Natural killer cell (primary cell): ENCODE data around the gene TMCC1. TPM values are rescaled to one million over a fixed set of nuclear protein-coding genes. Genes with fewer than 3 reads are reported as not detected.

Experiments
- ATAC-seq, 3 donors: fragments of 150-1000 bp in 2 of 3; fragments of 200-7000 bp in 1 of 3; cut with Tn5 transposase; 1 replicate in 1 of 3; 2 replicates in 2 of 3; pipeline ENCODE4 v1.10.0; 2021; ENCODE audit warnings: mild to moderate bottlenecking in 2 of 3, moderate library complexity in 2 of 3
- DNase-seq, 2 donors: peaks; one replicate each; pipeline versions ENCODE4 v3.0.0 to v3.0.0-alpha.2; 2013 to 2021; ENCODE audit warnings: mixed read lengths in 1 of 2
- H3K27ac ChIP-seq: one replicate; pipeline ENCODE4 v1.5.1; 2013; ENCODE audit warnings: mild to moderate bottlenecking, low read length
- H3K27me3 ChIP-seq: one replicate; pipeline ENCODE4 v1.6.1; 2013; ENCODE audit warnings: low read length; ENCODE audit not compliant: control insufficient read depth, insufficient read depth
- H3K36me3 ChIP-seq: one replicate; pipeline ENCODE4 v1.6.1; 2013; ENCODE audit warnings: low read length; ENCODE audit not compliant: control insufficient read depth, insufficient read depth
- H3K4me1 ChIP-seq: one replicate; pipeline ENCODE4 v1.6.1; 2013; ENCODE audit warnings: low read length; ENCODE audit not compliant: control insufficient read depth, insufficient read depth
- H3K4me3 ChIP-seq: one replicate; pipeline ENCODE4 v1.5.1; 2013; ENCODE audit warnings: low read length
- H3K9me3 ChIP-seq: one replicate; pipeline ENCODE4 v1.6.1; 2013; ENCODE audit warnings: low read length; ENCODE audit not compliant: control insufficient read depth, insufficient read depth
- H3K27ac Mint-ChIP-seq, 2 donors: one replicate each; pipeline ENCODE4 v1.8.0; 2022; ENCODE audit warnings: mild to moderate bottlenecking in 2 of 2, mixed read lengths in 2 of 2, moderate library complexity in 1 of 2
- H3K27me3 Mint-ChIP-seq, 2 donors: one replicate each; pipeline ENCODE4 v1.8.0; 2022; ENCODE audit warnings: low read depth in 2 of 2, mixed read lengths in 2 of 2
- H3K36me3 Mint-ChIP-seq: one replicate; pipeline ENCODE4 v1.8.0; 2022; ENCODE audit warnings: mixed read lengths
- H3K4me1 Mint-ChIP-seq, 2 donors: one replicate each; pipeline ENCODE4 v1.8.0; 2022; ENCODE audit warnings: mixed read lengths in 2 of 2
- H3K4me3 Mint-ChIP-seq: one replicate; pipeline ENCODE4 v1.8.0; 2022; ENCODE audit warnings: mild to moderate bottlenecking, moderate library complexity, mixed read lengths
- H3K9me3 Mint-ChIP-seq, 2 donors: one replicate each; pipeline ENCODE4 v1.8.0; 2022; ENCODE audit warnings: mixed read lengths in 2 of 2
- CTCF ChIP-seq: fragments of 200-600 bp; IDR thresholded peaks from one replicate; pipeline ENCODE4 v1.8.0; 2022; ENCODE audit warnings: antibody characterized with exemption
- WGBS: methylation state at CpG from one replicate; pipeline ENCODE4 v1.1.7; 2013; ENCODE audit warnings: missing lambda C conversion rate; ENCODE audit not compliant: insufficient coverage; 5-methylcytosine and 5-hydroxymethylcytosine counted together
- intact Hi-C: fragments of 100-400 bp; cut with micrococcal nuclease; formaldehyde crosslinking; loops from one replicate; pipeline ENCODE4 v1.14.2; 2022
- total RNA-seq, 4 donors: library from RNA; stranded (reverse); fragments of 120-200 nt in 1 of 4; gene quantifications; one replicate each; pipeline versions ENCODE4 v1.2.3 to v1.2.4, GENCODE V29; 2013 to 2022

The TMCC1 gene
- total RNA-seq, 3 donors from 2014 or later (not counting 1 experiment from before 2014, with no cell fraction given), result 26.4 to 36.7 (median 31.7) TPM

- Histone ChIP-seq H3K36me3 (no peaks in the 10 kb centered on the region), H3K27me3 (peaks cover 2% of the 10 kb centered on the region), H3K4me1 (peaks cover 59% of the 10 kb centered on the region), H3K9me3 (no peaks in the 10 kb centered on the region), H3K4me3 (no peak overlapping the region), H3K27ac (no peak overlapping the region)
- H3K9me3 Mint-ChIP-seq, result no peaks in the 10 kb centered on the region
- peak overlapping the region; percentile 95 for H3K4me3 Mint-ChIP-seq
- H3K4me1 Mint-ChIP-seq, result peaks cover 55% of the 10 kb centered on the region in 2 donors
- peaks cover 0 to 16% of the 10 kb centered on the region in 2 donors for H3K27me3 Mint-ChIP-seq
- H3K36me3 Mint-ChIP-seq, result no peaks in the 10 kb centered on the region
- ATAC-seq (no peak), DNase-seq (peak in 1 of 2 donors; percentile 36)
- H3K27ac Mint-ChIP-seq, result no peak overlapping the region
- intact Hi-C loops, result no loop called here
- 48% methylated on average over 17 of the region's 17 CpGs for WGBS
- no peak for TF ChIP-seq CTCF
Measured at GRCh38 chr3:129608087-129608935, 285.2 kb downstream of the TMCC1 start.

DNA sequence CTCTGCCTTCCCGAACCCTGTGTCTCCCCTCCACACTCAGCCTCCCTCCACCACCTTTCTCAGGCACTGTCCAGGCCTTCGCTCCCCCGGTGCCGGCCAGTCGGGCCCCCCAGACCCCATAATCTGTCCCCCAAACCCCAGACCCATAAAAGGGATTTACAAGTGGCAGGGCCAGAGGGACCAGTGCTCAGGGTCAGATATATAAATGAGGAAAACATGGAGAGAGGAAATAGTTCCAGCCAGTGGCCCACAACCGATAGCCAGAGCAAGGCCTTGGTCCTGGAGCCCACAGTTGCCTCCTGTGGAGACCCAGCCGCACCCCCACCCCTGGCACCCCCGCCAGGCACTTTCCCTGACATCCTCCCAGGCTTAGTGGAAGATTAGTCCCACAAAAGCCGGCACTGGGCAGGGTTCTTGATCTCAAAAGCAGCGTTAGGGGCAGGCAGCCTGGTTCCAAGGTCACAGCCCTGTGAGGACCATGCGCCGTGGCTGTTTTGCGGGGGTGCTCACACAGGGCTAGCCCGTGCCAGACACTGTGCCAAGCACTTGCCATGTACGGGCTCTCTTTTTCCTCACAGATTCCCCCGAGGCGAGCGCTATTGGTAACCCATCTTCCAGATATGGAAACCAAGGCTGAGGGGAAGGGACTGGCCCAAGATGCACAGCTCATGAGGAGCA is 286.0 kb downstream of the TMCC1 start:
- intact Hi-C loops, result no loop called here
- Mint-ChIP-seq H3K27me3 (peaks cover 0 to 16% of the 10 kb centered on the region in 2 donors), H3K4me1 (peaks cover 55 to 56% of the 10 kb centered on the region in 2 donors), H3K4me3 (peak overlapping the region; percentile 95), H3K36me3 (no peaks in the 10 kb centered on the region), H3K9me3 (no peaks in the 10 kb centered on the region), H3K27ac (peak overlapping the region; percentile 67 to 87)
- Histone ChIP-seq H3K9me3 (no peaks in the 10 kb centered on the region), H3K4me3 (peak overlapping the region; percentile 53), H3K4me1 (peaks cover 67% of the 10 kb centered on the region), H3K36me3 (no peaks in the 10 kb centered on the region), H3K27ac (peak overlapping the region; percentile 20), H3K27me3 (peaks cover 2% of the 10 kb centered on the region)
- DNase-seq (no peak), ATAC-seq (no peak)
- WGBS, result 72% methylated on average over 17 of the region's 18 CpGs
- no peak for TF ChIP-seq CTCF

DNA sequence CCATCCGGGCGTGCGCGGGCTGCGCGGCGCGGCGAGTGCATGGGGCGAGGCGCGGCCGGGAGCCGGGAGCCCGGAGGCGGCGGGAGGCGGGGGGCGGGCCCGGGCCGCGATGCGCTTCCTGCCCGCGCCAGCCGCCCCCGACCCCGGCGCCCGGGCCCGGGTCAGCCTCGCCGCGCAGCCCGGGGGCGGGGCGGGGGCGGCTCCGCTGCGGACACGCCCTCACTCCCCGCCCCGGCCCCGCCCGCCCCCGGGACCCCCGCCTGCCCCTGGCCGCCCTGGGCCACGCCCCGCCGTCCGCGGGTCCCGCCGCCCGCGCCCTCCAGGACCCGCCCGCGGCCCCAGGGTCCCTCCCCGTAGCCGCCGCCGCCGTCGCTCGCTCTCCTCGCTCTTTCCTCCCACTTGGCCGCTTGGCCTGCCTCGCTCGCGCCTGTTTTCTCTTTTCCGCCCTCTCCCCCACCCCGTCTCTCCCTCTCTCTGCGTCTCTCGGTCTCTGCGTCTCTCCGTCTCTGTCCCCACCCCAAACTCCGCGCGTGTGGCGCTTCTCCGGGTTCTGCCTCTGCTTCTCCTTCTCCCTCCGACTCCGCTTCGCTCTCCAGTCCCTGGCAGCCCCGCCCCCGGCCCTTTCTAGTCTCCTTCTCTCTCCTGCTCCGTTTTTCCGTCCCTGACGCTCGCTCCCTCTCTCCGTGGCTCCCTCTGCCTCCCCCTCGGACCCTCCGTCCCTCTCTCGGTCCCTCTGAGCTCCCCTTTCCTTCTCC is 286.7 kb downstream of the TMCC1 start, which contains the start of gene PLXND1:
Gene PLXND1, minus strand, starts transcription at position 41 of the 755 bp plus-strand sequence. Its CDS starts 37 bp downstream, at position 4.
- H3K4me3 ChIP-seq, result peak within 1 kb of the TSS; percentile 53
- no peaks in the 10 kb centered on the region for H3K9me3 Mint-ChIP-seq
- peaks cover 65% of the 10 kb centered on the region for H3K4me1 ChIP-seq
- peaks cover 2% of the 10 kb centered on the region for H3K27me3 ChIP-seq
- H3K36me3 ChIP-seq, result no peaks in the 10 kb centered on the region
- ATAC-seq (peak; percentile 49 to 69 (median 68)), DNase-seq (peak in 1 of 2 donors; percentile 71)
- TF ChIP-seq CTCF, result no peak
- 2% methylated on average over 95 of the region's 96 CpGs for WGBS
- peak within 1 kb of the TSS; percentile 20 for H3K27ac ChIP-seq
- no peaks in the 10 kb centered on the region for H3K36me3 Mint-ChIP-seq
- H3K4me1 Mint-ChIP-seq, result peaks cover 60 to 63% of the 10 kb centered on the region in 2 donors
- H3K4me3 Mint-ChIP-seq, result peak within 1 kb of the TSS; percentile 99
- peaks cover 0 to 16% of the 10 kb centered on the region in 2 donors for H3K27me3 Mint-ChIP-seq
- intact Hi-C loops, result no loop called here
- H3K9me3 ChIP-seq, result no peaks in the 10 kb centered on the region
- peak within 1 kb of the TSS; percentile 80 to 87 for H3K27ac Mint-ChIP-seq
